Cardiac muscle cell (in vitro differentiated cells and primary cell): ENCODE measurements around the gene SOBP. TPM values are rescaled to one million over a fixed set of nuclear protein-coding genes. Genes with fewer than 3 reads are reported as not detected.

Experiments used
- DNase-seq, 2 donors: peaks; one replicate each; pipeline versions ENCODE4 v3.0.0 to v3.0.0-alpha.2; 2010 to 2017; ENCODE audit warnings: low read depth in 1 of 2, low spot score in 1 of 2
- H3K27ac ChIP-seq: fragments of 200-600 bp; sonication (generic); 2 replicates; pipeline ENCODE4 v1.5.1; 2016
- H3K27me3 ChIP-seq: fragments of 200-600 bp; sonication (generic); 2 replicates; pipeline ENCODE4 v1.6.0; 2016; ENCODE audit warnings: control low read depth
- H3K36me3 ChIP-seq: fragments of 200-600 bp; sonication (generic); 2 replicates; pipeline ENCODE4 v1.5.1; 2016; ENCODE audit warnings: control low read depth
- H3K4me1 ChIP-seq: fragments of 200-600 bp; sonication (generic); 2 replicates; pipeline ENCODE4 v1.8.1; 2017; ENCODE audit warnings: low read depth, mild to moderate bottlenecking, mixed run types
- H3K4me3 ChIP-seq: fragments of 200-600 bp; sonication (generic); 2 replicates; pipeline ENCODE4 v1.5.1; 2016; ENCODE audit warnings: mild to moderate bottlenecking
- H3K9me3 ChIP-seq: fragments of 200-600 bp; sonication (generic); 2 replicates; pipeline ENCODE4 v1.5.1; 2017; ENCODE audit warnings: low read depth, mild to moderate bottlenecking, control low read depth
- CTCF ChIP-seq: IDR thresholded peaks from 2 replicates; pipeline ENCODE4 v1.5.1; 2012; ENCODE audit warnings: low read depth, mild to moderate bottlenecking, low read length
- polyA plus RNA-seq: library from polyadenylated mRNA; unstranded; fragments of >200 nt; fragmentation: Nextera tagmentation; extraction: Ambion mirVana; gene quantifications from 2 replicates; pipeline ENCODE4 v1.2.1, GENCODE V29; 2016
- total RNA-seq: library from RNA; depleted of rRNA; stranded (reverse); fragments of >200 nt; gene quantifications from 2 replicates; pipeline ENCODE4 v1.2.3, GENCODE V29; 2016

SOBP gene
- total and polyA plus RNA-seq, 2 experiments from 2014 or later = 27.5 to 30.8 TPM

DNA sequence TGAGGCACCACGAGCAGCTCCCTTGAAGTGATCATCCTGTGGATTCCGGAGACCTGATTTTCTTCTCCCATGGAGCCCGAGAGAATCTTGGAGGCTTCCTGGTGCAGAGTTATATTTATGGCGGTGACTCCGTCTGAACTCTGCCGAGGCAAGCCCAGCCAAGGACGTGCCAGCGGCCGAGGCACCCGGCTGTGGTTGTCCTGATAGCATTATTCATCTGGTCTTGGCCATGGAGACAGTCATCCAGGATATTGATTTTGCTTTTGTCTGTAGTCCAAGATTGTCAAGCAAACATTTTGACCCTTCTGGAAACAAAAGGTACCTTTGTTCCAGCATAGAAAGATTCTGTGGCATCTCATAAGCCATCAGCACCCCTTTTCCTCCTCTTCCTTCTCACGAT, 170.9 kb downstream of the SOBP start:
- Histone ChIP-seq H3K27me3 (no peaks in the 10 kb centered on the region), H3K27ac (no peak overlapping the region), H3K36me3 (peaks cover 9% of the 10 kb centered on the region), H3K4me3 (no peak overlapping the region), H3K4me1 (peaks cover 10% of the 10 kb centered on the region), H3K9me3 (no peaks in the 10 kb centered on the region)
- TF ChIP-seq CTCF = no peak
- DNase-seq = no peak

- Histone ChIP-seq H3K4me1 (peaks cover 12% of the 10 kb centered on the region), H3K9me3 (no peaks in the 10 kb centered on the region), H3K36me3 (peaks cover 9% of the 10 kb centered on the region), H3K27ac (no peak overlapping the region), H3K27me3 (no peaks in the 10 kb centered on the region), H3K4me3 (no peak overlapping the region)
- DNase-seq = no peak
- TF ChIP-seq CTCF = no peak
These were observed 171.4 kb downstream of the SOBP start for GRCh38 chr6:107661291-107661690.

DNA sequence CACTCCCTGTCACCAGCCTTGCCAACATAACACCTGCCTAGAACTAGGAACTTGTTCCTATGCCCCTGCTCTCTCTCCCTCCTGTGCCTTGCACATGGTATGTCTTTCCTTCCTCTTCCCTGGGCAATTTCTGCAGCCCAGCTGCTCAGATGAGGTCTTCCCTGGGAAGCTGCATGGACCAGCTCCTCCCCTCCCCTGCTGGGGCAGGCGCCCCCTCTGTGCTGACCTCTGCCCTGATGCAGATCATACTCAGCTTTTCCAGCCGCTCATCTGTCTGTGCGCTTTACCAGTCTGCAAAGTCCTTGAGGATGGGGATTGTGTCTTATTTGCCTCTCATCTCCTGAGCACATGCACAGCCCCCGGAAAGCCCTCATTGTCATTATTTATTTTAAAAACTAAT, 172.4 kb downstream of the SOBP start:
- H3K9me3 ChIP-seq = no peaks in the 10 kb centered on the region
- no peak overlapping the region for H3K4me3 ChIP-seq
- H3K4me1 ChIP-seq = peaks cover 13% of the 10 kb centered on the region
- no peak for DNase-seq
- TF ChIP-seq CTCF = no peak
- H3K27ac ChIP-seq = no peak overlapping the region
- H3K27me3 ChIP-seq = no peaks in the 10 kb centered on the region
- H3K36me3 ChIP-seq = peaks cover 9% of the 10 kb centered on the region

GRCh38 chr6:107663308-107663707, 173.4 kb downstream of the SOBP start:
- Histone ChIP-seq H3K4me1 (peaks cover 13% of the 10 kb centered on the region), H3K9me3 (no peaks in the 10 kb centered on the region), H3K4me3 (no peak overlapping the region), H3K27me3 (no peaks in the 10 kb centered on the region), H3K27ac (no peak overlapping the region), H3K36me3 (peaks cover 8% of the 10 kb centered on the region)
- DNase-seq = no peak
- TF ChIP-seq CTCF = no peak

DNA sequence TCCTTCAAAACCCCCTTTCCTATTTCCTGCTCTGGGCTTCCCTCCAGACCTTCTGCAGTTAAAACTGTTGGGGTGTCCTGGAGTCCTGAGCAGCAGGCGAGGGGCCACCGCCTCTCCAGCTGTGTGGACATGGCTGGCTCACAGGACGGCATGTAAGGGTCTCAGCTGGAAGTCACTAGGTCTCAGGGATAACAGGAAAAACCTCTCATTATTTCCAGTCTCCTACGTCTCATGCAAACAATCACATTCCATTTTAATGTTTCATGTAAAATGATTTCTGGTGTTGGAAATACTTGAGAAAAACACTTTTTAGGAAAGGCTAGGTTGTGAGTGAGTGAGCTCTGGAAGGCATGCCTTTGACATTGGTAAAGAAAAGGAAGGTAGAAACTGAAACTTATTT, 175.5 kb downstream of the SOBP start:
- Histone ChIP-seq H3K4me3 (no peak overlapping the region), H3K27ac (no peak overlapping the region), H3K4me1 (peaks cover 13% of the 10 kb centered on the region), H3K9me3 (no peaks in the 10 kb centered on the region), H3K36me3 (no peaks in the 10 kb centered on the region), H3K27me3 (no peaks in the 10 kb centered on the region)
- peak in 1 of 2 donors; percentile 45 for DNase-seq
- TF ChIP-seq CTCF = no peak
